GM18517 (cell line): ENCODE measurements around the gene HMGN1.
"Not testable (repeated sequence)": the region's sequence is repeated elsewhere in the genome, so short reads cannot be mapped to it uniquely, and the experiment has no call there.

Source experiments
- ATAC-seq: cut with Tn5 transposase; IDR thresholded peaks from one replicate; pipeline ENCODE4 v1.9.1; 2021; ENCODE audit warnings: mild to moderate bottlenecking, moderate library complexity; ENCODE audit not compliant: unreplicated experiment

HMGN1 gene

GRCh38 chr21:39348355-39349210, at the start of gene HMGN1:
HMGN1 (minus strand) TSS chr21:39349088; CDS start chr21:39348917, 171 bp downstream.
- peak; percentile 42 for ATAC-seq

GRCh38 chr21:39397646-39398385, 48.9 kb upstream of the HMGN1 start:
- no peak for ATAC-seq

GRCh38 chr21:39392981-39393380, 44.1 kb upstream of the HMGN1 start:
- no peak for ATAC-seq

GRCh38 chr21:39390212-39390765, 41.4 kb upstream of the HMGN1 start:
- ATAC-seq = no peak

GRCh38 chr21:39388811-39389155, 39.9 kb upstream of the HMGN1 start:
- peak; percentile 10 for ATAC-seq

- peak; percentile 67 for ATAC-seq
Measured at GRCh38 chr21:39388038-39388810, 39.3 kb upstream of the HMGN1 start.

- ATAC-seq = no peak
Measured at GRCh38 chr21:39387461-39388037, 38.7 kb upstream of the HMGN1 start.

- ATAC-seq = no peak
Measured at GRCh38 chr21:39386899-39387298, 38.0 kb upstream of the HMGN1 start.

GRCh38 chr21:39386194-39386593, 37.3 kb upstream of the HMGN1 start:
- ATAC-seq = no peak

- no peak for ATAC-seq
Measured at GRCh38 chr21:39385299-39386145, 36.6 kb upstream of the HMGN1 start.

GRCh38 chr21:39384674-39385298, 35.9 kb upstream of the HMGN1 start:
- no peak for ATAC-seq

GRCh38 chr21:39382096-39382495, 33.2 kb upstream of the HMGN1 start:
- ATAC-seq = not testable (repeated sequence)

GRCh38 chr21:39381009-39381408, 32.1 kb upstream of the HMGN1 start:
- ATAC-seq = no peak

GRCh38 chr21:39379986-39380891, 31.4 kb upstream of the HMGN1 start:
- peak; percentile 85 for ATAC-seq

- no peak for ATAC-seq
Measured at GRCh38 chr21:39377444-39378050, 28.7 kb upstream of the HMGN1 start.

- no peak for ATAC-seq
Measured at GRCh38 chr21:39375446-39375845, 26.6 kb upstream of the HMGN1 start.

- no peak for ATAC-seq
Measured at GRCh38 chr21:39374046-39374445, 25.2 kb upstream of the HMGN1 start.

- ATAC-seq = no peak
Measured at GRCh38 chr21:39373634-39374033, 24.7 kb upstream of the HMGN1 start.
